T-helper 2 cell treated with Interferon-gamma antibody and Interleukin-4, amounts not matched to agents 5 μg/mL and 100 μg/mL, for 36 hours (primary cell): Measurements from ENCODE around the gene TMEM170A.
A peak's percentile ranks its signal among the peaks of the same experiment; 100 is the strongest.
"Not testable (repeated sequence)": the region's sequence is repeated elsewhere in the genome, so short reads cannot be mapped to it uniquely, and the experiment has no call there.

Experiments used
- DNase-seq: peaks from one replicate; pipeline ENCODE4 v3.0.0; 2021; ENCODE audit warnings: low spot score
- H3K27ac Mint-ChIP-seq: one replicate; pipeline ENCODE4 v1.8.0; 2021; ENCODE audit warnings: mild to moderate bottlenecking, mixed read lengths
- H3K27me3 Mint-ChIP-seq: one replicate; pipeline ENCODE4 v1.8.0; 2021; ENCODE audit warnings: low read depth, mixed read lengths
- H3K36me3 Mint-ChIP-seq: one replicate; pipeline ENCODE4 v1.8.0; 2021; ENCODE audit warnings: low read depth, mixed read lengths
- H3K4me1 Mint-ChIP-seq: one replicate; pipeline ENCODE4 v1.8.0; 2021; ENCODE audit warnings: low read depth, mixed read lengths
- H3K4me3 Mint-ChIP-seq: one replicate; pipeline ENCODE4 v1.8.0; 2022; ENCODE audit warnings: mild to moderate bottlenecking, moderate library complexity, mixed read lengths
- H3K9me3 Mint-ChIP-seq: one replicate; pipeline ENCODE4 v1.8.0; 2021; ENCODE audit warnings: mixed read lengths

The TMEM170A gene, protein sequence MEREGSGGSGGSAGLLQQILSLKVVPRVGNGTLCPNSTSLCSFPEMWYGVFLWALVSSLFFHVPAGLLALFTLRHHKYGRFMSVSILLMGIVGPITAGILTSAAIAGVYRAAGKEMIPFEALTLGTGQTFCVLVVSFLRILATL

DNA sequence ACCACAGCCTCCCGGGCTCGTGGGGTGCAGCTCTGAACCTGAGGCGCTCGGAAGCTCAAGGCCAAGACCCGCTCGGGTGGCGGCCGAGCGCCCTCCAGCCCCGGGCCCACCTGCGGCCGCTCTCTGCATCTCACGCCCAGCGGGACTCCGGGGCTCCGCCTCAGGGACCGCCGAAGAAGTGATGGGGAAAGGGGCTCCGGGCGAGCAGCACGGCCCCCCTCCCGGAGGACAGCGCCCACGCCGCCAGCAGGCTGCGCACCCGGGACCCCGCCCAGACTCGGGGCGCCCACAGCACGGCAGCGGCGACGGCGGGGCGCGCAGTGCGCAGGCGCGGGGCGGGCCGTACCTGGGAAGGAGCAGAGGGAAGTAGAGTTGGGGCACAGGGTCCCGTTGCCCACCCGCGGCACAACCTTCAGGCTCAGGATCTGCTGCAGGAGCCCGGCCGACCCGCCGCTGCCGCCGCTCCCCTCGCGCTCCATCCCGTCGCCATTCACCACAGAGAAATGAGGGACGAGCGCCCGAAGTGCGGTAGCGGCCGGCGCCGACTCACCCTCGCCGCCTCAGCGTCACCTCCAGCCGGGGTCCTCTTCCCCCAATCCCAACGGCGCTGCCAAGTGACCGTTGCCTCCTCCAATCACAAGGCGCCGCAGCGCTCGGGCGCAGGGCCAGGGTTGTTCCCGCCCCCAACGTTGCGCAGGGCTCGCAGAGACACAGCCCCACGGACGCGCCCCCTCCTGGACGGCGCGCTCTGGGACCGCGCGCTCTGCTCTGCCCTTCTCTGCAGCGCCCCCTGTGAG is at the start of gene TMEM170A:
TSS of gene TMEM170A (minus strand) at position 568 of the 797 bp plus-strand sequence. CDS start at position 479, 89 bp downstream.
- DNase-seq: peak; percentile 99
- Mint-ChIP-seq H3K36me3 (peaks cover 21% of the 10 kb centered on the region), H3K4me3 (peak within 1 kb of the TSS; percentile 89), H3K4me1 (peaks cover 27% of the 10 kb centered on the region), H3K27ac (peak within 1 kb of the TSS; percentile 93), H3K27me3 (peaks cover 2% of the 10 kb centered on the region), H3K9me3 (no peaks in the 10 kb centered on the region)

- no peak overlapping the region for H3K27ac Mint-ChIP-seq
- H3K36me3 Mint-ChIP-seq: no peaks in the 10 kb centered on the region
- peaks cover 12% of the 10 kb centered on the region for H3K27me3 Mint-ChIP-seq
- no peak overlapping the region for H3K4me3 Mint-ChIP-seq
- H3K4me1 Mint-ChIP-seq: no peaks in the 10 kb centered on the region
- H3K9me3 Mint-ChIP-seq: no peaks in the 10 kb centered on the region
- DNase-seq: no peak
These were observed 42.1 kb upstream of the TMEM170A start for GRCh38 chr16:75506574-75506973.

- DNase-seq: no peak
- Mint-ChIP-seq H3K9me3 (no peaks in the 10 kb centered on the region), H3K36me3 (no peaks in the 10 kb centered on the region), H3K27ac (no peak overlapping the region), H3K4me3 (no peak overlapping the region), H3K4me1 (no peaks in the 10 kb centered on the region), H3K27me3 (peaks cover 12% of the 10 kb centered on the region)
These were observed 41.6 kb upstream of the TMEM170A start for GRCh38 chr16:75506107-75506506.

GRCh38 chr16:75503801-75504200 is 39.3 kb upstream of the TMEM170A start:
- no peaks in the 10 kb centered on the region for H3K4me1 Mint-ChIP-seq
- H3K4me3 Mint-ChIP-seq: no peak overlapping the region
- H3K36me3 Mint-ChIP-seq: no peaks in the 10 kb centered on the region
- H3K27me3 Mint-ChIP-seq: peaks cover 14% of the 10 kb centered on the region
- no peak for DNase-seq
- H3K27ac Mint-ChIP-seq: no peak overlapping the region
- H3K9me3 Mint-ChIP-seq: no peaks in the 10 kb centered on the region

- DNase-seq: no peak
- Mint-ChIP-seq H3K9me3 (no peaks in the 10 kb centered on the region), H3K36me3 (no peaks in the 10 kb centered on the region), H3K27me3 (peaks cover 10% of the 10 kb centered on the region), H3K4me3 (no peak overlapping the region), H3K27ac (no peak overlapping the region), H3K4me1 (no peaks in the 10 kb centered on the region)
These were observed 38.6 kb upstream of the TMEM170A start for GRCh38 chr16:75502916-75503605.

DNA sequence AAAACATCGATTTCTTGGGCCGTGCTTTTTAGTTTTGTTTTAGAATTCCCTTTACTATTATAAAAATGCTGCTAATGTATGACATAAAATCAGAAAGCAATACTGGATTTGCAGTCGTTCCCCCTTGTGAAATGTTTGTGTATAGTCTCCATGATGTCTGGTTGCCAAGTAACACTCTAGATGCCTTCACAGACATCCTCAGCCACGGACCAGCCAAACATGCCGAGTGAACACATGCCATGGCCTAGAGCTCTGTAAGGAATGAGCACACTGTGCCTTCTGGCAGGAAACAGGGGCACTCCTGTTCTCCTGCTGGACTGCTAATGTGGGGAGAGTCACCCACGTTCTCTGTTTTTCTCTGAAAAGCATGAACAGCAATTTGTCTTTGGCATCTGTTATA is 37.3 kb upstream of the TMEM170A start:
- H3K4me1 Mint-ChIP-seq, H3K27me3 Mint-ChIP-seq, H3K9me3 Mint-ChIP-seq, H3K4me3 Mint-ChIP-seq, H3K27ac Mint-ChIP-seq, H3K36me3 Mint-ChIP-seq, DNase-seq: not testable (repeated sequence)

- no peaks in the 10 kb centered on the region for H3K4me1 Mint-ChIP-seq
- no peaks in the 10 kb centered on the region for H3K9me3 Mint-ChIP-seq
- no peak overlapping the region for H3K4me3 Mint-ChIP-seq
- no peak for DNase-seq
- no peaks in the 10 kb centered on the region for H3K36me3 Mint-ChIP-seq
- H3K27ac Mint-ChIP-seq: no peak overlapping the region
- peaks cover 5% of the 10 kb centered on the region for H3K27me3 Mint-ChIP-seq
These were observed 36.9 kb upstream of the TMEM170A start for GRCh38 chr16:75501359-75501758.

- not testable (repeated sequence) for H3K4me3 Mint-ChIP-seq, H3K27ac Mint-ChIP-seq, H3K4me1 Mint-ChIP-seq, DNase-seq, H3K36me3 Mint-ChIP-seq, H3K9me3 Mint-ChIP-seq
- peaks cover 12% of the 10 kb centered on the region for H3K27me3 Mint-ChIP-seq
These were observed 34.3 kb upstream of the TMEM170A start for GRCh38 chr16:75498605-75499322.

DNA sequence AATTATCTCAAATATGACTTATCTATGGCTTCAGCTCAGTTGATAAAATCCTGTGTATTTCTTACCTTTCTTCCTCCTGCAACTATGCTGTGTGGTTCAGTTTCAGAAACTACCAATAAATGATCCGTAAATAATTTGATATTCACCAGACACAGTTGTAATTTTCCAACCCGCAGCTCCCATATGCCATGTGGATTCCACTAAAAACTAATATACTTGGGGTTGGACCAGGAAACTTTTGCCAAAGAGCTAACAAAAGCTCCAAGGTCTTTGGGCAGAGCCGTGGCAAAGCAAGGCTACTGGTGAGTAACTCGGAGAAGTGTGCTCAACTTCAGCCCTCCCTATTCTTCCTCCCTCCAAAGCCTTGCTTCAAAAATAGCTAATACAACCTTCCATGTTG is 33.1 kb upstream of the TMEM170A start:
- Mint-ChIP-seq H3K4me1 (peaks cover 2% of the 10 kb centered on the region), H3K27me3 (peaks cover 17% of the 10 kb centered on the region), H3K4me3 (no peak overlapping the region), H3K9me3 (no peaks in the 10 kb centered on the region), H3K27ac (no peak overlapping the region), H3K36me3 (no peaks in the 10 kb centered on the region)
- no peak for DNase-seq

GRCh38 chr16:75495076-75495674 is 30.7 kb upstream of the TMEM170A start, which contains the start of gene CHST6:
CHST6 (minus strand) TSS chr16:75495441; CDS start chr16:75479828, 15,613 bp downstream.
- peak; percentile 16 for DNase-seq

DNA sequence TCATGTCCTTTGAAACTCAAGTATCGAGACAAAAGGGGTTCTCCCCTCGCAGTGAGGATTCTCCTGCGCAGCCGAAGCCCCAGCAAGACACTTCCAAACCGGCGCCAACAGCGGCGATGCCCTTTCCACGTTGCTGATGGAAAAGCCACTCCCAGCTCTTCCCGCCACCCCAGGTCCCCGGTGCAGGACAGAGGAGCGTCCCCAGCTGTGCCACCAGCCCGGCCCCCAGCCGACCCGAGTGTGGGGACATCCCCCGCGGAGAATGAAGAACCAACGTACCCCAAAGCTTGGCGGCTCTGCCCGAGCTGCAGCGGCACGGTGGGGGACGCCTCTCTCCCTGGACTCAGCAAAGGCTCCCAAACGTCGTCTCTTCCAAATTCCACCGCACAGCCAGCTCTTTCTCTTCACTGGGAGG is 30.2 kb upstream of the TMEM170A start:
- Mint-ChIP-seq H3K36me3 (no peaks in the 10 kb centered on the region), H3K4me1 (peaks cover 2% of the 10 kb centered on the region), H3K27me3 (peaks cover 15% of the 10 kb centered on the region), H3K9me3 (no peaks in the 10 kb centered on the region), H3K4me3 (peak overlapping the region; percentile 57), H3K27ac (no peak overlapping the region)
- DNase-seq: no peak

More at GRCh38 chr16:75495076-75495674, 30.7 kb upstream of the TMEM170A start, which contains the start of gene CHST6:
- peak within 1 kb of the TSS; percentile 57 for H3K4me3 Mint-ChIP-seq
- no peaks in the 10 kb centered on the region for H3K9me3 Mint-ChIP-seq
- no peak within 1 kb of the TSS for H3K27ac Mint-ChIP-seq
- H3K27me3 Mint-ChIP-seq: peaks cover 17% of the 10 kb centered on the region
- H3K4me1 Mint-ChIP-seq: peaks cover 2% of the 10 kb centered on the region
- no peaks in the 10 kb centered on the region for H3K36me3 Mint-ChIP-seq

DNA sequence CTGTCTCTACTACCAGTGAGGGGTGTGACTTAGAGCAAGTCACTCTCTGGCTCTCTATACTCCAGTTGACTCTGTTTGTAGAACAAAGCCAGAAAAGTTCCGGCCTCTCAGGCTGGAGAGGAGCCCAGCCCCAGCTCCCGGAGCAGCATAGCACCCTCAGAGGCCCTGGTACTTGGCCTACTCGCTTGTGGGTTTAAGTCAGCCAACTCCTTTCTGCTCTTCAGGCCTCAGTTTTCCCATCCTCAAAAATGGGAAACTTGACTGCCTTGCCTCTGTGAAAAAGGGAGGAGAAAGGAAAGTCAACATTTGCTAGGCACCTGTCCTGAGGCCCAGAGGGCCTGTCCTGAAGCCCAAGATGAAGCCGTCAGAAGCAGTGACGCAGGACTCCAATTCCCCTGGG is 29.7 kb upstream of the TMEM170A start:
- Mint-ChIP-seq H3K4me1 (peaks cover 2% of the 10 kb centered on the region), H3K27me3 (peaks cover 14% of the 10 kb centered on the region), H3K36me3 (no peaks in the 10 kb centered on the region), H3K9me3 (no peaks in the 10 kb centered on the region), H3K4me3 (no peak overlapping the region), H3K27ac (no peak overlapping the region)
- no peak for DNase-seq

- Mint-ChIP-seq H3K9me3 (no peaks in the 10 kb centered on the region), H3K36me3 (no peaks in the 10 kb centered on the region), H3K4me3 (no peak overlapping the region), H3K4me1 (peaks cover 2% of the 10 kb centered on the region), H3K27ac (no peak overlapping the region), H3K27me3 (peaks cover 19% of the 10 kb centered on the region)
- no peak for DNase-seq
These were observed 27.4 kb upstream of the TMEM170A start for GRCh38 chr16:75491876-75492275.
